SK-MEL-5 (cell line): ENCODE data around the gene CCL20. TPM values are rescaled to one million over a fixed set of nuclear protein-coding genes. Genes with fewer than 3 reads are reported as not detected.
A peak's percentile ranks its signal among the peaks of the same experiment; 100 is the strongest.
"Not testable (repeated sequence)": the region's sequence is repeated elsewhere in the genome, so short reads cannot be mapped to it uniquely, and the experiment has no call there.

Experiments
- DNase-seq: peaks from one replicate; pipeline ENCODE4 v3.0.0-alpha.2; 2016; ENCODE audit warnings: low read depth, low spot score
- in situ Hi-C: cut with HindIII; loops from 2 replicates; pipeline ENCODE4 v1.10.0; 2016; ENCODE audit warnings: low sequenced_read_pairs, high pct_unique_total_duplicates, low pct_unique_long_range_greater_than_20kb
- total RNA-seq: library from RNA; depleted of rRNA; stranded (reverse); fragments of >200 nt; shearing (Covaris generic); gene quantifications from 2 replicates; pipeline ENCODE4 v1.2.3, GENCODE V29; 2014

Gene CCL20
- total RNA-seq, 1 experiment from 2014 or later = 2.7 TPM

GRCh38 chr2:227823922-227824321, 10.3 kb downstream of the CCL20 start:
- in situ Hi-C loops = no loop called here

GRCh38 chr2:227824711-227825110, 11.1 kb downstream of the CCL20 start:
- in situ Hi-C loops = no loop called here
- no peak for DNase-seq

More at GRCh38 chr2:227823922-227824321, 10.3 kb downstream of the CCL20 start:
- DNase-seq = no peak

- no peak for DNase-seq
- in situ Hi-C loops = no loop called here
These were observed 12.4 kb downstream of the CCL20 start for GRCh38 chr2:227826019-227826521.

GRCh38 chr2:227826563-227826962, 12.9 kb downstream of the CCL20 start:
- DNase-seq = no peak
- in situ Hi-C loops = no loop called here

- in situ Hi-C loops = no loop called here
- DNase-seq = no peak
These were observed 13.5 kb downstream of the CCL20 start for GRCh38 chr2:227827143-227827542.

GRCh38 chr2:227828477-227828912, 14.9 kb downstream of the CCL20 start:
- DNase-seq = no peak
- in situ Hi-C loops = no loop called here

- DNase-seq = no peak
- in situ Hi-C loops = no loop called here
These were observed 15.7 kb downstream of the CCL20 start for GRCh38 chr2:227829337-227829736.

- in situ Hi-C loops = no loop called here
These were observed 20.8 kb downstream of the CCL20 start for GRCh38 chr2:227834423-227834822.

GRCh38 chr2:227834916-227835650, 21.4 kb downstream of the CCL20 start:
- no peak for DNase-seq
- in situ Hi-C loops = no loop called here

More at GRCh38 chr2:227834423-227834822, 20.8 kb downstream of the CCL20 start:
- no peak for DNase-seq

GRCh38 chr2:227839339-227840129, 25.9 kb downstream of the CCL20 start:
- in situ Hi-C loops, DNase-seq: not testable (repeated sequence)

GRCh38 chr2:227846831-227847230, 33.2 kb downstream of the CCL20 start:
- in situ Hi-C loops = no loop called here
- DNase-seq = no peak

- in situ Hi-C loops = no loop called here
- DNase-seq = no peak
These were observed 34.5 kb downstream of the CCL20 start for GRCh38 chr2:227848146-227848545.

GRCh38 chr2:227848586-227848985, 34.9 kb downstream of the CCL20 start:
- in situ Hi-C loops = no loop called here
- DNase-seq = no peak

GRCh38 chr2:227849906-227850305, 36.3 kb downstream of the CCL20 start:
- in situ Hi-C loops = no loop called here
- DNase-seq = no peak

- in situ Hi-C loops = no loop called here
- DNase-seq = no peak
These were observed 39.6 kb downstream of the CCL20 start for GRCh38 chr2:227853204-227853629.

- in situ Hi-C loops = no loop called here
- DNase-seq = no peak
These were observed 40.2 kb downstream of the CCL20 start for GRCh38 chr2:227853765-227854271.

- peak; percentile 39 for DNase-seq
- in situ Hi-C loops = no loop called here
These were observed 41.8 kb downstream of the CCL20 start for GRCh38 chr2:227855440-227855839.

GRCh38 chr2:227856697-227857096, 43.1 kb downstream of the CCL20 start:
- in situ Hi-C loops = no loop called here
- no peak for DNase-seq
